Fibroblast of the conjunctiva (primary cell): ENCODE data around the gene CDA.

Experiments
- DNase-seq: peaks from one replicate; pipeline ENCODE4 v3.0.0-alpha.2; 2010; ENCODE audit warnings: low read depth

CDA gene

DNA sequence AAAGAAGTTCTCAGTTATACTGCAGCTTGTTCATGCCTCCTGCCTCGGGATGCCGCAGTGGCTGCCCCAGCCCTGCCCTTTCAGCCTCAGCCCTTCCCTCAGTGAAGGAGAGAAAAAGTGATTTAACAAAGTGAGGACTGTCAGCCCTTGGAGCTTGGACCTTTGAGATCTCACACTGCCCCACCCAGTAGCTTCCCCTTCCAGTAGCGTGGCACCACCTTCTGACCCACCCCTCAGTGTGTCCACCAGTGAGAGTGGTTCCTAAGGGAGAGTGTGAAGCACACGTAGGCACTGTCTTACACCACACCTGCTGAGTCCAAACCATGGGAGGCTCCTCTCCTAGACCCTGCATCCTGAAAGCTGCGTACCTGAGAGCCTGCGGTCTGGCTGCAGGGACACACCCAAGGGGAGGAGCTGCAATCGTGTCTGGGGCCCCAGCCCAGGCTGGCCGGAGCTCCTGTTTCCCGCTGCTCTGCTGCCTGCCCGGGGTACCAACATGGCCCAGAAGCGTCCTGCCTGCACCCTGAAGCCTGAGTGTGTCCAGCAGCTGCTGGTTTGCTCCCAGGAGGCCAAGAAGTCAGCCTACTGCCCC is at the start of gene CDA:
CDA (plus strand) TSS at position 464 of the 592 bp plus-strand sequence; CDS start at position 497, 33 bp downstream.
- DNase-seq = no peak

DNA sequence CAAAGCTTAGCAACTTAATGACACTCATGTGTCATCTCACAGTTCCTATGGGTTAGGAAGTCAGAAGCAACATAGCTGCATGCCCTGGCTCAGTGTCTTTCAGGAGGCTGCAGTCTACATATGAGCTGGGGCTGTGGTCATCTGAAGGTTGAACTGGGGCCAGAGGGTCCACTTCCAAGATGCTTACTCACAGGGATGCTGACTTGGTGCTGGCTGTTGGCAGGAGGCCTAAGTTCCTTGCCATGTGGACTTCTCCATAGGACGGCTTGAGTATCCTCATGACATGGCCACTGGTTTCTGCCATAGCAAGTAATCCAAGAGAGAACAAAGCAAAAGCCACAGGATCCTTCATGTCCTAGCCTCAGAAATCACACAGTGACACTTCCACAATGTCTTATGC is 48.6 kb upstream of the CDA start:
- no peak for DNase-seq

DNA sequence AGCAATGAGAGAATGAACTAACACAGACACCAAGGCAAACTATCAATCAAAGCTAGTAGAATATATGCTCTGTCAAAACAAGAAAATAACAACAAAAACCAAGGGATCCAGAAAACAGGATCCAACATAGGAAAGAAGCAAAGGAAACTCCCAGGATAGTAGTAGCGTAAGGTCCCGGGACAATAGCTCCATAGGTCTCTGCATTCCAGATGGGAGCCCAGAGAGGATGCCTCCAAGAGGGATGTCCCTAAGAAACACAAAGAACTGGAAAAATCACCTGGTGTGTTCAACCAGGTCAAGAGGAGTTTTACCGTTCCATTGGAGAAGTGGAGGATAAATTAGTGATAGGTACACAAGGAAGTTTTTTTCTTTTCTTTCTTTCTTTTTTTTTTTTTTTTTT is 42.3 kb upstream of the CDA start:
- DNase-seq = no peak

DNA sequence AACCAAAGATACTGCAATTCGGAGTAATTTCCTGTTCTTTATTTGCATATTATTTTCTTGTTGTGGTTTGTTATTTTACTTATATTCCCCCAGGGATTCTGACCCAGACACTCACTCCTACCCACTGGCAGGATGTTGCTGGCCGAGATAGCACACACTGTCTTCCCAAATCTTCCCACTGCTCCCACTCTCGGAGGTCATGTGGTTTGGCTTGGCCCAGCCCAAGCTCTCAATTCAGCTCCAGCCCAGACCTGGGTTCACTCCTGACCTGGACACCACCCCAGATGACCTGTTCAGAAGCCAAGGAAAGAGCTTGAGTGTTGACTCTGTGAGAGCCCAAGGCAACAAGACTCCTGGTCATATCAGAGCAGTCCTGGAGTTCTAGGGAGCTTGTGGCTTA is 37.7 kb upstream of the CDA start:
- no peak for DNase-seq

DNA sequence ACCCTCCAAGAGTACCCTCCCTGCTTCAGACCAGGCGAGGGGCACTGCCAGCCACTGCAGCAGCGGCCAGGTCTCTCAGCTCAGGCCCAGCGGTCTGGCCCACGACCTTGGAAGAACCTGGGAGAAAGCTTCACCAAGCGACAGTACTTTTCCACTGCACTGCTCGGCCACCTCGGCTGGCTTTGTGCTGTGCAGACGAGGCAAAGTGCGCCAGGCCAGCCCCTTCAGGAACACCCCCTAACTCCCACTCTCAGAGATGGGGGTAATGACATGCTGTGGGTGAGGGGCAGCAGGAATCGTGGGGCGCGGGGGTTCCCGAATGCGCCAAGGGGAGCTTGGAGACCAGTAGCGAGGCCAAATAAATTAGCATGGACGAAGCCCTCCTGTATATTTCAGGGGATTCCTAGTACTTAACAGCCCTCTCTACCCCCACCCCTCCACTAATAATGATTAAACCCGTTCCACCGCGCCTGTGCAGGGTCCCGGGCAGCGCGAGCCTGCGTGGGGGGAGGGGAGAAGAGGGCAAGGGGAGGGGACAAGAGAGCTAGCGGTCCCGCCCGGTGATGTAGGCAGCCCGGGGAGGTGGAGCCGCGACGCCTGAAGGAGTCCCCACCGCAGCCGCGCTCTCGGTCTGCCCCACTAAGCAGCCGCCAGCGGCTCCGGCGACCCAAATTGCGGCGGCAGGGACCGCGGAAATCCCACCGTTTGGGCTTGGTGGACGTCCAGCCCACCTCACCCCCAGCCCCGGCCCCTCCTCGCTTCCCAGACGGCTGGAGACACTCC is 36.8 kb upstream of the CDA start, which contains the start of gene FAM43B:
FAM43B (plus strand) TSS at position 629 of the 783 bp plus-strand sequence. CDS start 401 bp downstream, outside the sequence.
- DNase-seq = no peak

DNA sequence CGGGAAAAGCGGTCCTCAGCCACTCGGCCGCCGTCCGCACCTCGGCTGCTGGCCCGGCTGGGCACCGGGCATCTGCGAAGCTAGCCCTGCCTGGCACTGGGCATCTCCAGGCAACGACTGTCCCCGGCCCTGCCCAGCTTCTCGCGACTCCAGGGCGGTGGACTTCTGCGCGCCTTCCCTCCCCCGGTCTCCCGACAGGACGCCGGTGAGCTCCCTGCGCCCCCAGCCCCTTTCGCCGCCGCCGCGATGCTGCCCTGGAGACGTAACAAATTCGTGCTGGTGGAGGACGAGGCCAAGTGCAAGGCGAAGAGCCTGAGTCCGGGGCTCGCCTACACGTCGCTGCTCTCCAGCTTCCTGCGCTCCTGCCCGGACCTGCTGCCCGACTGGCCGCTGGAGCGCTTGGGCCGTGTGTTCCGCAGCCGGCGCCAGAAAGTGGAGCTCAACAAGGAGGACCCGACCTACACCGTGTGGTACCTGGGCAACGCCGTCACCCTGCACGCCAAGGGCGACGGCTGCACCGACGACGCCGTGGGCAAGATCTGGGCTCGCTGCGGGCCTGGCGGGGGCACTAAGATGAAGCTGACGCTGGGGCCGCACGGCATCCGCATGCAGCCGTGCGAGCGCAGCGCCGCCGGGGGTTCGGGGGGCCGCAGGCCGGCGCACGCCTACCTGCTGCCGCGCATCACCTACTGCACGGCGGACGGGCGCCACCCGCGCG is 36.0 kb upstream of the CDA start:
- no peak for DNase-seq

DNA sequence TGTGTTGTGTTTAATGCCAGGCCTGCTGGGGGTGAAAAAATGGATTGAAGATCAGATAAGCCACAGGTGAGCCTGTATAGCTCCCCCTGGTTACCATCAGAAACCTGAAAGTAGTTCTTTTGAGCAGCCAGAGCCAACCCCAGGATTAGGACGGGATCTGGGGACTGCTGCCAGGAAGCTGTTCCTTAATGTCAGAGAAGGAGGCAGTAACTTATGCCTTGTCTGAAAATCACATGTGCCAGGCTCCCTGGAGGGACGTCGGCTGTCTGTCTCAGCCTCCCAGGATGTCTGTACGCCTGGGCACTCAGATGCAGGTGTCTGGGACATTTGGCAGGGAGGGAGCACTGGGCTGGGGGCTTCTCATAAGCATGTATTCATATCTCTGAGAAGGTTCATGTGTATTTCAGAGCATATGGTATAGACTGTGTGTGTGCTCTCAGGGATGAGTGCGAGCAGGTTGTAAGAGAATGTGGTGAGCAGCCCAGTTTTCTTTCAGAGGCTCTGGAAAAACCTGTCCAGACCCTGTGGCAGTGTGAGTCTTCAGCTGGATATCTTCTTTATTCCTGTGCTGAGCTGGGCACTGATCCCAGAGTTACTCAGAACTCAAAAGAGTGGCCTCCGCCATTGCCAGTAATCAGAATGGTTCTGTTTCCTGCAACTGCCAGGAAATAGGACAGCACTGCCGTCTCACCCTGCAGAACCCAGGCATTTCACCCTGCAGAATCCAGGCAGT is 33.7 kb upstream of the CDA start:
- no peak for DNase-seq

DNA sequence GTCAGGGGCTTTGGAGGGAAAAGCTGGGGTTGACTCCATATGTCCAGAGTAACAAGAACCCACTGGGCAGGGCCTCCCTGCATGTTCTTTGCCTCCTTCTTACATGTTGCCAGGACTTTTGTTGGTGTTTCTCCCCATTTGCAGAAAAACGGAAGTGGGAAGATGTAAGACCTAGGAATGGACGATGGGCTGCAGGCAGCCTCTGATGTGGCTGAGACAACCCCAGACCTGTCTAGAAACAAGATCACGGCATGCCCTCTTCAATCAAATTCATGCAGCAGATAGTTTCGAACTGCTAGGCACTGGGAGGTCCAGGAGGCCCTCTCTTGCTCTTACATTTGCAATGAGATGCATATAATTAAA is 33.2 kb upstream of the CDA start:
- DNase-seq = no peak

DNA sequence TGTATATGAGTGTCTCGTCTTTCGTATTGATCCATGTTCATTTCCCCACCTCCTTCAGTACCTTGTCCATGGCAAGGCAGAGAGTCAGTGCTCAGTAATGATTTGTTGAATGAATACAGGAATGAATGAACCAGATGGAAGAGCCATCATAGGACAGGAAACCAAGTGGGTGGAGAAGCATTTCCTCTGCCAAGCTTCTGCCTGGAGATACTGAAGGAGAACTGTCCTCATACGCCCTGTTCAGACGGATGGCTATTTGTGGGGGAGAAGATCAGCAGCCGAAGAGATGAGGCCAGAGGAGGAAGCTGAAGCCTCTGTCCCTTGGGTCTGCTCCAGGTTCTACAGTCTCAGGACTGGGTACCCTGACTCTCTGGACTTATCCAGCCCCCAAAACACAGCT is 30.7 kb upstream of the CDA start:
- no peak for DNase-seq

DNA sequence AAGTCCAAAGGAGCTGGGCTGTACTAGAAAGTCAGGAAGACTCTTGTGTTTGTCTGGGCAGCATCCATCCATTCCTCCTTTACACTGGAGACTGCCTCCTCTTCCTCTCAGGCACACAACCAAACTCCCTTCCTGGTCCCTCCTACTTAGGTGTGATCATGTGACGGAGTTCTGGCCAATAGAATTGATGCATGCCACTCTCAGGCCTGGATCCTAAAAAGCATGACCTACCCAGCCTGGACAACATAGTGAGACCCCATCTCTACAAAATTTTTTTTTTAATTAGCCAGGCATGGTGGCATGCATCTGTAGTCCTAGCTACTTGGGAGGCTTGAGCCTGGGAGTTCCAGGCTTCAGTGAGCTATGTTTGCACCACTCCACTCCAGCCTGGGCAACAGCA is 27.9 kb upstream of the CDA start:
- no peak for DNase-seq

DNA sequence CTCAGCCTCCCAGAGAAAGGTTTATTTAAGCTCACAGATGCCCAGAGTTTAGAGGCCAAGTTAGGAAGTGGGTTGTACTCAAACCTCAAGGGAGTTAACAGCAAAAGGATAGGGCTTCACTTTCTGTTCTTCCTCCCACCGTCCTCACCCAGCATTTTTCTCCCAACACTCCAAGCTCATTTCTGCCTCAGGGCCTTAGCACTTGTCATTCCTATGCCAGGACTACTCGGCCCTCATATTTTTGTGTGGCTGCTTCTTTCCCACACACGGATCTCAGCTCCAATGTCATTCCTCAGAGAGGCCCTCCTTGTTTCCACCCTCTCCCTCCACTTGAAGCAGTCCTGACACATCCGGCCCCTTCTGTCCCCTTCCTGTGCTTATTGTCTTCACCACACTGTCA is 23.7 kb upstream of the CDA start:
- no peak for DNase-seq

DNA sequence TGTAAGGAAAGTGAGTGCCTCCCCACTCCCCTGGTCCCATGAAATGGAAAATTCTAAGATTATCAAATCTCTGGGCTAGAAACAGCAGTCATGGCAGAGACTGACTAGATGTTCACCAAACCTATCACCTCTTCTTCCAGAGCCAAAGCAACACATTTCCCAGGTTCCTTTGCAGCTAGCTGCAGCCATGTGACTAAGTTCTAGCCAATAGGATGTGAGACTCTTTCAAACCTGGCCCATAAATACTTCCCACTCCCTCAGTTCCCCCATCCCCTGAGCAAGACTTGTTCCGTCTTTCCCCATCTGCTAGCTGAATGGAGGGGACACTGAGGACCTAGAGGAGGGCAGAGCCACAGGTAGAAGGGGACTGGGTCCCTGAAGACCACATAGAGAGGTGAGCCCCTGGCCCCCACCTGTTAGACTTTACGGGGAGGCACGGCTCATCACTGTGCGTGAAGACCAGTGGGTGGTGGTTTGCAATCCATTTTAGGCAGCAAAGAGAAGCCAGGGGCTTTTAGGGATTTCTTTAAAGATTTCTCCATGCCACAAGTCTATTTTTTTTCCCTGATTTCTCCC is 19.3 kb upstream of the CDA start:
- DNase-seq = no peak

DNA sequence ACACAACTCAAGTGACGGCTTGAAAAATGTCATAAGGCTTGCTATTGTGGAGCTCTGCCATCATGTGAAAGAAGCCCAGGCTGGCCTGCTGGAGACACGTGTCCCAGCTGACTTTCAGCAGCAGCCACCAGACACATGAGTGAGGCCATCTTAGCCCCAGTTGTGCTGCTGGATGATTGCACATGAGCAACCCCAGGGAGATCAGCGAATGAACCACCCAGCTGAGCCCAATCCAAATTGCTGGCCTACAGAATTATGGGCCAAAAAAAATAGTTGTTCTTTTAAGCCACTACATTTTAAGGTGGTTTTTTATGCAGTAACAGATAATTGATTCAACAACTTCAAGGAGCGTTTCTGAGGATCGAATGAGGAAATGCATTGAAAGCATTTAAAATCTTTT is 17.5 kb upstream of the CDA start:
- no peak for DNase-seq

DNA sequence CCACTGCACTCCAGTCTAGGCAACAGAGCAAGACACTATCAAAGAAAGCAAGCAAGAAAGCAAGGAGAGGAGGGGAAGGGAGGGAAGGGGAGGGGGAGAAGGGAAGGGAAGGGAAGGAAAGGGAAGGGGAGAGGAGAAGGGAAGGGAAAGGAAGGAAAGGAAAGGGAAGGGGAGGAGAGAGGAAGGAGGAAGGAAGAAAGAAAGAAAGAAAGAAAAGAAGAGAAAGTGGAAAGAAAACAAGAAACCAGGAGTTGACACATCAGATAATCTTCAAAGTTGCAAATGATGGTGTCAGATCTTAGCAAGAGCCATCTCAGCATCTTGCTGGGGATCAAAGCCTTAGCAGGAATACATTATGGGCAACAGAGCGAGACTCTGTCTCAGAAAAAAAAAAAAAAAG is 14.9 kb upstream of the CDA start:
- DNase-seq = no peak

DNA sequence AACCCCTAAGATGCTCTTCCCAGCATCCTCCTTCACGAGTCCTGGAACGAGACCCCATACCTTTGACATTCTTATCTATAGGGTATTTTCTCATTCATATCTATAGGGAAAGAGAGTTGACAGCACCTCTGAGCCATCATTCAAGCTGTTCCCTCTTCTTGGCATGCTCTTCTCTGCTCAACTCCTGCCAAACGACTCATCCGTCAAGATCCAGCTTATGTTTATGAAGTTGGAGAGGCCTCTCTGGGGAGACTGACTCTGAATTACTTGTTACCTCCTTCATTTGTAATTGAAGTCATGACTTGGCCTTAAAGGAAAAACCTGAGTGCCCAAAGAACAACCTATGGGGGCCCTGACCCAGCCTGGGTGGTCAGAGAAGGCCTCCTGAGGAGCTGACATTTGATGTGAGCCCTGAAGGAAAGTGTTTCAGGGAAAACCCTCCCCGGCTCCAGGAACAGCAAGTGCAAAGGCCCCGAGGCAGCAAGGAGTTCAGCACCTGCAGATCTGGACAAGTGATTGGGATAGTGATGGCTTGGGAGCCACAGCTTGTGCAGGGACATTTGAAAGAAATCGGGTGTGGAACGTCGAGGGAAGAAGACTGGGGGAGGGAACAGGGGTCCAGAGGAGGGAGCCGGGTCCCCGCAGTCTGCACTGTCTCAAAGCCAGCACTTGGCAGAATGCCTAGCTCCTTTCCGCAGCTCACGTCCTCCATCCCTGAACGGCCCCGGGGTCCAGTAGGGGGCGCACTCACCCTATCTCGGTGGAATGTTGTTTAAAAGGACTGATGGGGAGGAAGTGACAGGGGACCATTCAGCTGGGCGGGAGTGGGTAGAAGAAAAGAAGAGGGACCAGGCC is 14.0 kb upstream of the CDA start:
- peak; percentile 41 for DNase-seq

DNA sequence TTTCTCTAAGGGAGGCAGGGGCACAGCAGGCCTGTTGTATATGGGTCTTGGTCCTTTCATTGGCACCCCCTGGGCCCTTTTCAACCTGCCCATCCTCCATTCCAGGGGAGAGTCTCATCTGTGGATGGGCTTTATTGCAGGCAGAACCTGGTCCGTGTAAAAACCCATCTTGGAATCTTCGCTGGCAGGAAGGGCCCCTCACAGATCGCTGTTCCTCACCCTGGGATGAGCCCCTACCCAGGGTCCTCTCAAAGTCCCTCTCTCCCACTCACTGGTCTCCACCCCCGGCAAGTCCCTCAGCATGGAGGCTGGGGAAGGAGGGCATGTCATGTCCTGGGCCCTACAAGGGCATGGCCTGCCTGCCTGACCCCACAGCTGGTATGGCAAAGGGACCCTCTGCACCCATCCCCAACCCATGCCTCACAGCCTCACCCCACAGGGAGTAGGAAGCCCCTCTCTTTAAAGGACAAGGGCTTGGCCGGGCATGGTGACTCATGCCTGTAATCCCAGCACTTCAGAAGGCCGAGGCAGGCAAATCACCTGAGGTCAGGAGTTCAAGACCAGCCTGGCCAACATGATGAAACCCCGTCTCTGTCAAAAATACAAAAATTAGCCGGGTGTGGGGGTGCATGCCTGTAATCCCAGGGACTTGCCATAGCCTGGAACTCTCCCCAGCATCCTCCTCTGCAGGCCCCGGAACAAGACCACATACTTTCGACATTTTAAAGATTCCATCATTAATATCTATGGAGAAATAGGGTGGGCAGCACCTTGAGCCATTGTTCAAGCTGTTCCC is 13.2 kb upstream of the CDA start:
- DNase-seq = no peak

DNA sequence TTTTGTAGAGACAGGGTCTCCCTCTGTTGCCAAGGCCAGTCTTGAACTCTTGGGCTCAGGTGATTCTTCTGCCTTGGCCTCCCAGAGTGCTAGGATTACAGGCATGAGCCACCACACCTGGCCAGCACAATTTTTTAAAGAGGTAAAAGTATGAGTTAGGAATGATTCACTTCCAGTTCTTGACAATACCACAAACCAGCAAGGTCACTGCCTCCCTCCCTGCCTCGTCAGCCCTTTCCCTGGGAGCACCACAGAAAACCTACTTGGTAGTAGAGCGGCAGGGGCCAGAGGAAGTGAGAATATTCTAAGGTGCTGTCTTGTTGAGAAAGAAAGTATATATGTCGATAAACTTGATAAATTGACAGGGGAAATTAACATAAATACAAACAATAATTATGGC is 10.8 kb upstream of the CDA start:
- no peak for DNase-seq

DNA sequence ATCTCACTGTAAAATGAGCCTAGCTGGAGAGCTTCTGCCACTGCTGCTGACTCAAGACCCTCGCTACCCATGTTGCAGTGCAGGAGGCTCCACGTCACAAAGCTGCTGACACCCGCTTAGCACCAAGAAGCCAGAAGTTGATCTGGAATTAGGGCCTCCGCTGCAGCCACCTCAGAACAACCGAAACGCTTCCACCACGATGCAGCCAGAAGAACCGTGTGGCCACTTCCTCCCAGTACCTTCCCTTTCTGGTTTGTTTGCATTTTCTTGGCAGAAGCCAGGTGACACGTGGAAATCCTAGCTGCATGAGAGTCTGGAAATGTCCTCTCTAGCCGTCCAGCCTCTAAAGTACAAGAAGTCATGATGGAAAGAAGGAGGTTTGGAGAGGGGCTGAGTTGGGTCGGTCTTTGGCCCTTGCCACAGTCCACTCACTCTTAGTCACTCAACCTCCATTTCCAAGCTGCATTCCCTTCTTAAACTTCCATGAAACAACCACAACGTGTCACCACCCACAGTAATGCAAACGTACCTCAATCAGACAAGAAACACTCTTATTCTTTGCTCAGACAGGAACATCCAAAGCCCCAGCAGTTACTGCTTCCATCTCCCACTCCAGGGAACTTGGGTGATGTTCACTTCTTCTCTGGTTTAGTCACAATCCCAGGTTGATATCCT is 10.0 kb upstream of the CDA start:
- no peak for DNase-seq

DNA sequence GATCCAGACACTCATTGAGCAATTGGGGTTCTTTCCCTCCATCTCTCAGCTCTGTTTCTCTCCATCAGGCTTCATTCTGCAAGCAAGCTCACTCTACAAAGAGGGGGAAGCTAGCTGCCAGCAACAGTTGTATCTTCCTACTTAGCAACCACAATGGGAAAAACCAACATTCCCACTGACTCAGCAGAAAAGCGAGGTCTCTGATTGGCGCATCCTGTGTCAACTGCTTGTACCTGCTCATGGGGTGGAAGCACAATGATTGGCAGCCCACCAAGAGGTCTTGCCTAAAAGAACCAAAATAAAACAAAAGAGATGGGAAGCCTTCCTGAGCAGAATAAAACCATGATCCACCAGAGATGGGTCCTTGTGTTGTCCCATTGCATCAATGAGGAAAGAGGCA is 4.0 kb upstream of the CDA start:
- no peak for DNase-seq
